Epithelial cell of esophagus (primary cell): ENCODE data around the gene NCOA7.

Experiments used
- DNase-seq: peaks from one replicate; pipeline ENCODE4 v3.0.0; 2010; ENCODE audit warnings: low read depth
- H3K4me3 ChIP-seq: 2 replicates; pipeline ENCODE4 v1.5.1; 2011; ENCODE audit warnings: mild to moderate bottlenecking, low read length, control low read depth
- TF ChIP-seq, protein P1 (sequence below): IDR thresholded peaks from 2 replicates; pipeline ENCODE4 v1.5.1; 2011; ENCODE audit warnings: low read depth, mild to moderate bottlenecking, low read length, control low read depth, inconsistent platforms; ENCODE audit not compliant: insufficient read depth; ENCODE audit errors: missing control alignments

NCOA7 gene

DNA sequence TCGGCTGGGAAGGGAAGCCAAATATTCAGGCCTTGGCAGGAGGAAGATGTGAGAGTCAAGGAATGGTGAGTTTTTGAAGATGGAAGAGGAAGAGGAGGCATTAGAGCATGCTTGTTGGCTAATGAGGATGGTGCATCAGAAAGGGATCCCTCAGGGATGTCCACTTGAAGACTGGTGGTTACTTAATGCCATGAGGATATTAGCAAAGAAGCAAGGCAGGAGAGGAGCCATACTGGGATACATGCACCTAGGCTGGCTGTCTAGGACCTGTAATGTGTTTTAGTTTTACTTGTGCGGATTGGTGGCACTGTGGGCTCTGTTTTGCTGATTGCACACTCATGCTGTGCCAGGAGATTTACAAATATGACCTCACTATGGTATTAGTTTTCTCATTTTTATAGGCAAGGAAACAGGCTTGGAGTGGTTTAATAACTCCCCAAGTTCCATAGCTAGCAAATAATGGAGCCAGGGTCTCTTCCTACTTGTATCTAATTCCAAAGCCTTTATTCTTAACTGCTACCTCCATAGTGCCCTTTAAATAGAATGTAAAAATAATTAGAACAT lies 37.8 kb downstream of the NCOA7 start:
- no peak for DNase-seq
- TF ChIP-seq, protein P1, sequence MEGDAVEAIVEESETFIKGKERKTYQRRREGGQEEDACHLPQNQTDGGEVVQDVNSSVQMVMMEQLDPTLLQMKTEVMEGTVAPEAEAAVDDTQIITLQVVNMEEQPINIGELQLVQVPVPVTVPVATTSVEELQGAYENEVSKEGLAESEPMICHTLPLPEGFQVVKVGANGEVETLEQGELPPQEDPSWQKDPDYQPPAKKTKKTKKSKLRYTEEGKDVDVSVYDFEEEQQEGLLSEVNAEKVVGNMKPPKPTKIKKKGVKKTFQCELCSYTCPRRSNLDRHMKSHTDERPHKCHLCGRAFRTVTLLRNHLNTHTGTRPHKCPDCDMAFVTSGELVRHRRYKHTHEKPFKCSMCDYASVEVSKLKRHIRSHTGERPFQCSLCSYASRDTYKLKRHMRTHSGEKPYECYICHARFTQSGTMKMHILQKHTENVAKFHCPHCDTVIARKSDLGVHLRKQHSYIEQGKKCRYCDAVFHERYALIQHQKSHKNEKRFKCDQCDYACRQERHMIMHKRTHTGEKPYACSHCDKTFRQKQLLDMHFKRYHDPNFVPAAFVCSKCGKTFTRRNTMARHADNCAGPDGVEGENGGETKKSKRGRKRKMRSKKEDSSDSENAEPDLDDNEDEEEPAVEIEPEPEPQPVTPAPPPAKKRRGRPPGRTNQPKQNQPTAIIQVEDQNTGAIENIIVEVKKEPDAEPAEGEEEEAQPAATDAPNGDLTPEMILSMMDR, result no peak
- no peak overlapping the region for H3K4me3 ChIP-seq

DNA sequence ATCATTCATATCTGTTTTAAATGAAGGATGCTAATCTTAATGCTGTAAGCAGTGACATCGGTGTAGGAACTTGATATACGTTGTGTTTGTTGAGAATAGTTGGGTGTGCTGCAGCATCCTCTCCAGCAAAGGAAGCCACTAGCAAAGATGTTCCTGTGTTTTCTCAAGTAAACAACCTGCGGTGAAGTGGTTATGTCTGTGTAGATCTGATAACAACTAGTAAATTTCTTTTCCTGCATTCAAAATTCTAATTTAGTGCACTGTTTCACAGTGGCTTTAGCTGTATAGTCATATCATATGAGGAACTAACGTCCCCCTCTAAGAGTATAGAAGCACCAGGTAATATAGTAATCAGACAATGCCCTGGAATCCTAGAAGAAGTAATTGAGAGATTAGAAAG lies 38.7 kb downstream of the NCOA7 start:
- no peak for DNase-seq
- TF ChIP-seq, protein P1, result no peak
- H3K4me3 ChIP-seq, result no peak overlapping the region

DNA sequence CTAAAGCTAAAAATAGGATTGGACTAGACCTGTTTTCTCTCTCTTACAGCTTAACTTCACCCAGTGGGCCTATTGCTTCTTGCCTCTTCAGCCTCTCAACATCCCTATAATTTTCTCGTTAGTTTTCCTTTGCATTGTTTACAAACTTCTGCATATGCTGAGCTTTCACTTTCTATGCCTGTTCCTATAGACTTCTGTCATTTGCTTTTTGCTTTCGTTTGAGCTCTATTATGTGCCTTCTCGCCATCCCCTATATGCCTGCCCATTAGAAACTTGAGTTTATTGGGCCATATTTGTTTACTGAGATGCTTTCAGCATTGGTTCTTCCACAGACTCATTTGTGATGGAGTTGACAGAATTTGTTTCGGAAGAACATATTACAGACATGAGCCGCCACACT lies 40.9 kb downstream of the NCOA7 start:
- H3K4me3 ChIP-seq, result no peak overlapping the region
- TF ChIP-seq, protein P1, result no peak
- no peak for DNase-seq

DNA sequence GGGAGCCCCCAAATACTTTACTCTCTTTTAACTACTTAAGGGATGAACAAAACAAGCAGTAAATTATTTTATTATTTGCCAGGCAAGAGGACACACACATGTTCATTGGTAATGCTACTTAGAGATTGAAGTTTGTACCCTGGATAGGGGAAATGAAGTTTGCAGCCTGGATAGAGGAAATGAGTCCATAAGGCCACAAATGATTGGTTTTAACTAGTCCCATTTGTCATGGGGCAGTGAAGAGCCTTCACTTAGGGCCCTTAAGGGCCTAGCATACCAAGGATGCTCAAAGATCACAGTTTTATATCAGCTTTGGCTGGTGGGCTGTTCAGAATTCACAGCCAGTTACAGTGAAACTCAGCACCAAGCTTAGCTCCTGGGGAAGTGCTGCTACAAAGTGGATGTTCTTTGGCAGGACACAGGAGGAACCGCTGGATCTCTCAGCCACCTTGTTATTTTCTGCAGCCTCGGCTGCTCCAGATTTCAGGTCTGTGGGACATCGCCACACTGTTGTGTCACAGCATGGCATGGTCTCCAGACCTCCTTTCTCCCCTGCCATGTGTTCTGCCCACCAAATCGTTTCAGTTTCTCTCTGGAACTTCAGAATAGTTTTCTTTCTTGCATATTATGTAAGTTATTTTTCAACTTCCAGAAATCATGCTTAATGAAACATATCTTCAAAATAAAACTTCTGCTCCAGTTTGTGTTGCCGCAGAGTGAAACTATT lies 41.8 kb downstream of the NCOA7 start:
- TF ChIP-seq, protein P1, result no peak
- no peak for DNase-seq
- H3K4me3 ChIP-seq, result no peak overlapping the region

DNA sequence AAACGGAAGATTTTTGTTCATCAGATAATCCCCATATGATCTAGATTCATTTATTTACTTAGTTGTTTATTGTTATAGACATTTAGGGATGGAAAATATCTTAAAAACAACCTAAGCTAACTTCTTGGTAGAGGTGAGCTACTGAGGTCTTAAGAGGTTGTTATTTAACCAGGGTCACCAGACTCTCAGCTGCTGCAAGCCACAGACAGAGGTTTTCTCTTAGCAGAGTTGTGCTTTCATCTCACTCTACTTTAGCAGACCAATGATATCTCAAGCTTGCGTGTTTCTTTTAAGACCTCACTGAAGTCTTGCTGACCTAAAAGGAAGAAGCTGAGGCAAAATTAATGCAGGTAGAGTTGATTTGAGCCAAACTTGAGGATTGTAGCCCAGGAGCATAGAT lies 43.6 kb downstream of the NCOA7 start:
- H3K4me3 ChIP-seq, result no peak overlapping the region
- TF ChIP-seq, protein P1, result no peak
- no peak for DNase-seq

DNA sequence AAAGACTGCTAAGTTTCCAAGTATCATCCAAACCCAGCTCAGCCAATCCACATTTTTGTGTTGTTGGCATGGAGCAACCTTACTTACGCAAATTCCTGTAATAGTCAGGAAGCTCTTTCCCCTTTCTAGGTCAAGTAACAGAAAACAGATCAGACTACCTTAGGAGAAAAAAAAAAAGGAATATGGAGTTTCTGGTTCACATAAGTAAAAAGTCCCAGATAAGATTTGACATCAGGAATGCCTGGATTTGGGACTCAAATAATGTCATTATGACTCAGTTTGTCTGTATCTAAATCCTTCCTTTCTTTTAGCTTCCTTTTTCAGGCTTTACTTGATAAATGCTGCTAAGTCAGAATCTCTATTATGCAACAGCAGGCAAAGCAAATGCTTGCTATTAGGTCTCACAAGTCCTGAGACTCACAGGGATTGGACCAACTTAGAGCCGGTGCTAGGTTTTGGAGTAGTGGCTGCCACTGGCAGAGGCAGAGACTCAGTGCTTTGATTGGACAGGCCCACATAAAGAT lies 44.5 kb downstream of the NCOA7 start:
- peak; percentile 14 for DNase-seq
- TF ChIP-seq, protein P1, result no peak
- no peak overlapping the region for H3K4me3 ChIP-seq
